RPMI7951 (cell line): Measurements from ENCODE around the gene SOS2. TPM values are rescaled to one million over a fixed set of nuclear protein-coding genes. Genes with fewer than 3 reads are reported as not detected.
A peak's percentile ranks its signal among the peaks of the same experiment; 100 is the strongest.
"Not testable (repeated sequence)": the region's sequence is repeated elsewhere in the genome, so short reads cannot be mapped to it uniquely, and the experiment has no call there.

Source experiments
- DNase-seq: peaks from one replicate; pipeline ENCODE4 v3.0.0-alpha.2; 2012; ENCODE audit warnings: low read depth
- total RNA-seq: library from RNA; depleted of rRNA; stranded (reverse); fragments of >200 nt; shearing (Covaris generic); gene quantifications from 2 replicates; pipeline ENCODE4 v1.2.3, GENCODE V29; 2014; rRNA removed

Gene SOS2
- total RNA-seq, 1 experiment from 2014 or later: 21.6 TPM

GRCh38 chr14:50085570-50086320 lies 145.6 kb downstream of the SOS2 start:
- peak; percentile 80 for DNase-seq

DNA sequence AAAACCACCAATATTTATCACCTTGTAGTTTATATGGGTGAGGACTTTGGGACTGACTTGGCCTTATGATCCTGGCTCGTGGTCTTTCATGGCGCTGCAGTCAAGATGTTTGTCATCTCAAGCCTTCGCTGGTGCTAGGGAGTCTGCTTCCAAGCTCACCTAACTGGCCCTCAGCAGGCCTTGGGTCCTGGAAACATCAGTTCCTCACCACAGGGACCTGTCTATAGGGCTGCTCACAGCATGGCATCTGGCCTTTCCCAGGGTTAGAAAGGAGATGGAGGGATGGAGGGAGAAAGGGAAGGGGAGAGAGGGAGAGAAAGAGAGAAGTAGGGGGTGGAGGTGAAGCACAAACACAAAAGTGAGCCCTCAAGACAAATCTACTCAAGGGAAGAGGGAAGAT lies 146.7 kb downstream of the SOS2 start:
- DNase-seq: no peak

GRCh38 chr14:50083467-50084337 lies 147.7 kb downstream of the SOS2 start:
- no peak for DNase-seq

GRCh38 chr14:50082784-50083466 lies 148.5 kb downstream of the SOS2 start:
- DNase-seq: no peak

GRCh38 chr14:50082308-50082742 lies 149.1 kb downstream of the SOS2 start:
- no peak for DNase-seq

DNA sequence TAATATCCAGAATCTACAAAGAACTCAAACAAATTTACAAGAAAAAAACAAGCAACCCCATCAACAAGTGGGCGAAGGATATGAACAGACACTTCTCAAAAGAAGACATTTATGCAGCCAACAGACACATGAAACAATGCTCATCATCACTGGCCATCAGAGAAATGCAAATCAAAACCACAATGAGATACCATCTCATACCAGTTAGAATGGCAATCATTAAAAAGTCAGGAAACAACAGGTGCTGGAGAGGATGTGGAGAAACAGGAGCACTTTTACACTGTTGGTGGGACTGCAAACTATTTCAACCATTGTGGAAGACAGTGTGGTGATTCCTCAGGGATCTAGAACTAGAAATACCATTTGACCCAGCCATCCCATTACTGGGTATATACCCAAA lies 152.3 kb downstream of the SOS2 start:
- not testable (repeated sequence) for DNase-seq

GRCh38 chr14:50073663-50074062 lies 157.7 kb downstream of the SOS2 start:
- DNase-seq: not testable (repeated sequence)

- DNase-seq: no peak
Measured at GRCh38 chr14:50072395-50072794, 159.0 kb downstream of the SOS2 start.

DNA sequence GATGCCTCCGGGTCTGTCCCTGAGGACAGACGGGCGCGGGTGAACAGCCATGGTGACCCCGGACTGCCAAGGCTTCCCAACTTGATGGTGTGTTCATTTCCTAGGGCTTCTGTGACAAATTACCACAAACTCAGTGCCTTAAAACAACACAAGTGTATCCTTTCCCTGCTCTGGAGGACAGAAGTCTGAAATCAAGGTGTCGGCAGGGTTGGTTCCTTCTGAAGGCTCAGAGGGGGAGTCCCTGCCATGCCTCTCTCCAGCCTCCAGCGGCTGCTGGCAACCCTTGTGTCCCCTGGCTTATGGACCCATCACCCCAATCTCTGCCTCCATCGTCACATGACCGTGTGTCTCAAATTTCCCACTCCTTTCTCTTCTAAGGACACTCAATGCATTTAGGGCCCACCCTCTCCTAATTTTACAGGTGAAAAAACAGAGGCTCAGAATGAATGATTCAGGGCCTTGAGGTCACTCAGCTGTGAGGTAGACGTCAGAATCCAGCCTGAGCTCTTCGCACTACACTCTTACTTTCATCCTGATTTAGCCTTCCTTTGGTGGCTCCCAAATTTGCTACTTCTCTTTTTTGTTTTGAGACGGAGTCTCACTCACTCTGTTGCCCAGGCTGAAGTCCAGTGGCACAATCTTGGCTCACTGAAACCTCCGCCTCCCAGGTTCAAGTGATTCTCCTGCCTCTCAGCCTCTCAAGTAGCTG lies 160.4 kb downstream of the SOS2 start:
- no peak for DNase-seq

DNA sequence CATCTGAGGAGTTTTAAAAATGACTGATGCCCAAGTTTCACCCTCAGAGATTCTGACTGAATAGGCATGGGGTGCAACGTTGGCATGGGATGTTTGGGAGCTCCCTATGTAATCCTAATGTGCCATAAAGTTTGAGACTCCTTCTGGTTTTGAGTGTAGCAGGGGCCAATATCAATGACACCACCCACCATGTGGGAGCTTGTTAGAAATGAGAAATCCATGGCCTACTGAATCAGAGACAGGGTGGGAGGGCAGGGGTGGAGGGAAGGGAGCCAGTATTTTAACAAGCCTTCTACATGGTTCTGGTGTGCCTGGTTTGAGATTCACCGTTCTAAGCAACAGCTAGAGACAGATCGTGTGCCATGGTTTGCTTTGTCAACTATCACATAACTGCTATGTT lies 161.1 kb downstream of the SOS2 start:
- no peak for DNase-seq

- no peak for DNase-seq
Measured at GRCh38 chr14:50069325-50069724, 162.1 kb downstream of the SOS2 start.

DNA sequence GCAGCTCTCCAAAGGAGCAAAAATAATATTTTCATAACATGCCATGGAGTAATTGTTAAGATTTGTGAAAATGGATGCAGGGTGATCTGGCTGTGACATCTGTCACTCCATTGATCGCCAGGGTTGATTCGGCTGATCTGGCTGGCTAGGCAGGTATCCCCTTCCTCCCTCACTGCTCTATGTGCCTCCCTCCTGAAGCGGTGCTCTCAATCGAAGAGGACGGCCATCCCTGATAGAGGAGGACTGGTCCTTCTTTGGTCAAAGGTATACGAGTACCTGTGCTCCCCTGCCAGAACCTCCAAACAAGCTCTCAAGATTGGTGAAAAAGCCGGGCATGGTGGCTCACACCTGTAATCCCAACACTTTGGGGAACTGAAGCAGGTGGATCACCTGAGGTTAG lies 162.9 kb downstream of the SOS2 start:
- no peak for DNase-seq

DNA sequence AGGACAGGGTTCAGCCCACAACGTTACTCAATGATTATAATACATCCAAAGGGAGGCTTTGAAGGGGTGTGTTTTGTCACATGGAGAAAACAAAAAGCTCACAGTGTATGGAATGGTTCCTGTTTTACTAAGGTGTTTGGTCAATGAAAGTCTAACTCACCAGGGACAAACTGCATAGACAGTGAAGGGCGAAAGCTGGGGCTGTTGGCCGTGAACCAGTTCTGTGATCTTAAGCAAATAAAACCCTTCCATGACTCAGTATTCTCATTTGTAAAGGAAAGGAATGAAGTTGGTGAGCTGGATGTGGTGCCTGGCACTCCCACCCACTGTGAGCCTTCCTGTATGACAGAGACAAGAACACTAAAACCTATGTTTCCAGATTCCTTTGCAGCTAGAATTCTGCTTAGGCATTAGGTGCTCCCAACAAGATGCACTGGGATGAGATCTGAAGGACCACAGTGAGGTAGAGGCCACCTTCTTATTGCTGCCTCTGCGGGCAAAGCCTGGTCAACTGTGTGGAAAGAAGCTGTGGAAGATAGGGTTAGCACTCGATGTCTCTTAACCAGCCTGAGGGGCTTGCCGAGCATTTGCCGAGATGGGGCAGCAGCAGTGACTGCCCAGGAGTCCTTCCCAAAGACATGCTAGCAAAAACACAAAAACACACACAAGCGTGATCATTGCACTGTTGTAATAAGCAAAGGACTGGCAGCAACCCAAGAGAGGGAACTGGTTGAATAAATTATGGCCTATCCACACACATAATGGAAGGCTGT lies 163.5 kb downstream of the SOS2 start:
- peak; percentile 52 for DNase-seq

Other genes starting within 250 kb of the SOS2 start
- 9.5 and 10.0 TPM in 2 replicates for gene VCPKMT, start 115.0 kb downstream of the SOS2 start, total RNA-seq
- 4.3 and 5.5 TPM in 2 replicates for gene L2HGDH, start 80.7 kb upstream of the SOS2 start, total RNA-seq
- 8.8 and 9.0 TPM in 2 replicates for gene DMAC2L, start 80.7 kb upstream of the SOS2 start, total RNA-seq
- 4.6 and 7.3 TPM in 2 replicates for gene CDKL1, start 165.3 kb upstream of the SOS2 start, total RNA-seq